Common myeloid progenitor, CD34-positive (primary cell): ENCODE data around the gene EPHB1.

Source experiments
- CTCF ChIA-PET: fragments of 350-600 bp; sonication (Branson Sonifier 250); formaldehyde crosslinking; loops from one replicate; lab custom pipeline; 2021; ENCODE audit warnings: antibody characterized with exemption; lab: Charles Lee
- POLR2A ChIA-PET: fragments of 350-600 bp; sonication (Branson Sonifier 250); formaldehyde crosslinking; loops from one replicate; lab custom pipeline; 2021; ENCODE audit warnings: antibody characterized with exemption; lab: Charles Lee
- DNase-seq, 3 donors: peaks; one replicate each; pipeline versions ENCODE4 v3.0.0 to v3.0.0-alpha.2; 2013
- H3K27ac ChIP-seq, 2 experiments: 1 replicate in 1 of 2; 2 replicates in 1 of 2; pipeline ENCODE4 v1.7.0; 2013; ENCODE audit warnings: inconsistent platforms in 2 of 2, low read length in 2 of 2, mild to moderate bottlenecking in 2 of 2, low read depth in 1 of 2, moderate library complexity in 1 of 2; ENCODE audit not compliant: severe bottlenecking in 2 of 2, insufficient read depth in 1 of 2, poor library complexity in 1 of 2
- H3K27me3 ChIP-seq, 5 experiments: replicated peaks in 2 of 5; 1 replicate in 3 of 5; 2 replicates in 2 of 5; pipeline versions ENCODE4 v1.6.1 to v1.7.0; 2013; ENCODE audit warnings: low read length in 4 of 5, mild to moderate bottlenecking in 2 of 5, moderate library complexity in 2 of 5, inconsistent platforms in 1 of 5; ENCODE audit not compliant: insufficient read depth in 5 of 5, control insufficient read depth in 4 of 5
- H3K36me3 ChIP-seq, 4 experiments: 1 replicate in 2 of 4; 2 replicates in 2 of 4; pipeline versions ENCODE4 v1.6.1 to v1.7.0; 2013; ENCODE audit warnings: low read length in 3 of 4, control low read depth in 1 of 4, mild to moderate bottlenecking in 1 of 4; ENCODE audit not compliant: control insufficient read depth in 4 of 4, insufficient read depth in 4 of 4
- H3K4me1 ChIP-seq, 4 experiments: 1 replicate in 3 of 4; 2 replicates in 1 of 4; pipeline versions ENCODE4 v1.6.1 to v1.7.1; 2013; ENCODE audit warnings: low read length in 3 of 4, mild to moderate bottlenecking in 3 of 4, control low read depth in 1 of 4, inconsistent platforms in 1 of 4, moderate library complexity in 1 of 4; ENCODE audit not compliant: control insufficient read depth in 4 of 4, insufficient read depth in 4 of 4; ENCODE audit errors: control extremely low read depth in 1 of 4
- H3K4me3 ChIP-seq, 7 experiments: 1 replicate in 4 of 7; 2 replicates in 3 of 7; pipeline versions ENCODE4 v1.5.1 to v1.7.0; 2013; ENCODE audit warnings: mild to moderate bottlenecking in 7 of 7, low read length in 6 of 7, moderate library complexity in 6 of 7, inconsistent platforms in 2 of 7, low read depth in 2 of 7, control low read depth in 1 of 7; ENCODE audit not compliant: insufficient read depth in 4 of 7, control insufficient read depth in 1 of 7; ENCODE audit errors: extremely low read depth in 1 of 7
- H3K9me3 ChIP-seq, 5 experiments: 1 replicate in 4 of 5; 2 replicates in 1 of 5; pipeline versions ENCODE4 v1.6.1 to v1.7.1; 2013; ENCODE audit warnings: low read length in 4 of 5, mild to moderate bottlenecking in 2 of 5, inconsistent platforms in 1 of 5, low read depth in 1 of 5, moderate library complexity in 1 of 5; ENCODE audit not compliant: control insufficient read depth in 4 of 5, insufficient read depth in 2 of 5; ENCODE audit errors: control extremely low read depth in 1 of 5
- WGBS: methylation state at CpG from one replicate; pipeline ENCODE4 v1.1.5; 2013; ENCODE audit not compliant: insufficient coverage; 5-methylcytosine and 5-hydroxymethylcytosine counted together

EPHB1 gene

DNA sequence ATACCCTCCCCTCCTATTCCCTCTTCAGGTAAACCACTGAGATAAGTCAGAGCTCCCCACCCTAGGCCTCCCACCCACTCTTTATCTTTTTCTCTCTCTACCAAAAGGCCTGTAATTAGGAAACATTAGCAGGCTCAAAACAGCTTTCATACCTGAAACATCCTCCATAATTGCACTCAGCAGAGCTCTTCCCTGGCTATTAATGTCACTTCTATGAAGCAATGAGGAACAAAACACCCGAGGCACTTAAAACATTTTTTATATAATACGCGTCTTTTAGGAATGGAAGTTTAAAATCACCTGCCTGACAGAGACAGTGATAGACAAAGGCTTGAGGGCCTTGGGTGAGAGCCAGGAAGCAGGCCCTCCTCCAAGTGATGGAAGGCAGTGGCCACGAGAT is 138.9 kb downstream of the EPHB1 start:
- ChIA-PET POLR2A (no interaction called here), CTCF (no interaction called here)
- DNase-seq = no peak
- Histone ChIP-seq H3K36me3 (no peaks in the 10 kb centered on the region), H3K27ac (no peak overlapping the region), H3K4me3 (no peak overlapping the region), H3K27me3 (no peaks in the 10 kb centered on the region), H3K4me1 (peaks cover 0 to 9% (median 7%) of the 10 kb centered on the region in 4 experiments), H3K9me3 (no peaks in the 10 kb centered on the region)
- WGBS = 95% methylated on average over 4 of the region's 4 CpGs

DNA sequence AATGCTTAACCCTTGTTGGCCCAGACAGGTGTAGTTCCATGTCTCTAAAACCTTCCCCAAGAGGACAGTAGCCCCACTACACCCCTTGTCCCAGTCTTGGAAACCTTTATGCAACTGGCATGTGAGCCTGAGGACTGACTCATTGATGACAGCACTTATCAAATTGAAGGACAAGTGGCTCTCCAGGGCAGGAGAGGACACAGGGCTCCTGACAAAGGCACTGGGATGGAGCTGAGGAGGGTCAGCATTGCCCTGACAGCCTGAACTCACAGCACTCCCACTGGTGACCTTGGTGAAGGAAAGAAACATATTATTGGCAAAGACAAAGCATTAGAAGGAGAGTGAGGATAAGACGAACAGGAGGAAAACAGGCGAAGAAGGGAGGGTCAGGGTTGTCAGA is 139.9 kb downstream of the EPHB1 start:
- ChIA-PET CTCF (interaction anchor here (1.0 kb wide), 1 partner anchor 11 kb away, joined by 3 read pairs; no protein-coding TSS in a partner anchor), POLR2A (no interaction called here)
- Histone ChIP-seq H3K36me3 (no peaks in the 10 kb centered on the region), H3K4me1 (peaks cover 0 to 2% (median 0%) of the 10 kb centered on the region in 4 experiments), H3K9me3 (no peaks in the 10 kb centered on the region), H3K27ac (no peak overlapping the region), H3K27me3 (no peaks in the 10 kb centered on the region), H3K4me3 (no peak overlapping the region)
- DNase-seq = no peak
- no CpG with 5 or more reads among the region's 2 CpGs for WGBS

DNA sequence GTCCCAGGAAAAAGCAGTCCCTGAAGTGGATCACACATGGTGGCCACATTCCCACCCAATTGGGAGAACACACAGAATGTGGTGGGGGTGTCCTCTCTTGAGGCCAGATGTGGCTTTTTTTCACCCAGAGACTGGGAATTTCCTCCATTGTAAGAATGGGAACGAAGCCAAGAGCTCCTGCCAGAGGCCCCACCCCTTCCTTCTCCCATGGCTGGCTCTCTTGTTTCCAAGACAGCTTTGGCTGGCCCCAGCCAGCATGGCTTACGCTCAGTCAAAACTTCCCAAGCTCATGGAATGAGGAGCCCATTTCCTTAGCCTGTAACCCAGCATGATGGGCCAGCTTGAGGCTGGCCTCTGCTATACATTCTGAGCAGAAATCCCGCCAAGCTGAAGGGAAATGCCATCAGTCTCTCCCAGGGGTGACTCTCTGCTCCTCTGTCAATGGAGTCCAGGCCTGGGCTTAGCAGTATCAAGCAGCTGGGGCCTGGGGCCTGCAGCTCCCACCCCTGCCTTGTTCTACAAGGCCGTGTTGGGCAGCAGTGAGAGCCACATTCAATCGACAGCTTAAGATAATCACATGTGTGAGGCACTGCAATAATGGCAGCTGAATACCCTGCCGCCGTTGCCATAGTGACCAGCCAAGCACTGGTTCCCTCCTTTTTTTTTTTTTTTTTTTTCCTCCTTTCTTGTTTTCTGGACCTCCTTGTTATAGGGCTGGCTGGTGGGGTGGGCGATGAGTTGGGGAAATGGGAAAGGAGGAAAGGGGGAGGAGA is 142.4 kb downstream of the EPHB1 start:
- no peaks in the 10 kb centered on the region for H3K36me3 ChIP-seq
- no peaks in the 10 kb centered on the region for H3K9me3 ChIP-seq
- H3K27ac ChIP-seq = no peak overlapping the region
- H3K27me3 ChIP-seq = no peaks in the 10 kb centered on the region
- DNase-seq = no peak
- POLR2A ChIA-PET = no interaction called here
- H3K4me3 ChIP-seq = no peak overlapping the region
- CTCF ChIA-PET = interaction anchor here (0.8 kb wide), 1 partner anchor 17 kb away, joined by 3 read pairs; no protein-coding TSS in a partner anchor
- no peaks in the 10 kb centered on the region for H3K4me1 ChIP-seq
- 71% methylated on average over 5 of the region's 8 CpGs for WGBS

DNA sequence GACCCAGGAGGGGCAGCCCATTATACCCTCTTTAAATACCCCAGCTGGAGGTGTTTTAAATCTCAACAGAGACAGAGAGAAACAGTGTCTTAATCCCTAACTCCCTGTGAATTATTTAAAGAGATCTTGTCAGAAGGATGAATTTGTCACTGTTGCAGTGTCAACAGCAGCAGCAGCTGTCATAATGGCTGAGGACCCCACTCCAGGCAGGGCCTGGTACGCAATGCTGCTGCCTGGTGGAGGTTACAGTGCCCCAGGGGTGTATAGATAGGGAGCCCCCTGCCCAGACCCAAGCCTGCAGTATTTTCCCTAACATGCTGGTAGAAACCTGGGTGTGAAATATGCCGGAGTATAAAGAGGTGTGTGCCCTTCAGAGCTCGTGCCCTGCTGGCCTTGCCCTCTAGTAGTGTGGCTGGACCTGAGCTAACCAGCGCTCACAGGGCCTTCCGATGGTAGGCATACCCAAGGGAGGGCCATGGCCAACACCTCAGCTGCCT is 143.0 kb downstream of the EPHB1 start:
- no peak overlapping the region for H3K4me3 ChIP-seq
- 94% methylated on average over 5 of the region's 5 CpGs for WGBS
- H3K27ac ChIP-seq = no peak overlapping the region
- ChIA-PET POLR2A (no interaction called here), CTCF (no interaction called here)
- no peak for DNase-seq
- H3K9me3 ChIP-seq = no peaks in the 10 kb centered on the region
- H3K27me3 ChIP-seq = no peaks in the 10 kb centered on the region
- no peaks in the 10 kb centered on the region for H3K36me3 ChIP-seq
- no peaks in the 10 kb centered on the region for H3K4me1 ChIP-seq

DNA sequence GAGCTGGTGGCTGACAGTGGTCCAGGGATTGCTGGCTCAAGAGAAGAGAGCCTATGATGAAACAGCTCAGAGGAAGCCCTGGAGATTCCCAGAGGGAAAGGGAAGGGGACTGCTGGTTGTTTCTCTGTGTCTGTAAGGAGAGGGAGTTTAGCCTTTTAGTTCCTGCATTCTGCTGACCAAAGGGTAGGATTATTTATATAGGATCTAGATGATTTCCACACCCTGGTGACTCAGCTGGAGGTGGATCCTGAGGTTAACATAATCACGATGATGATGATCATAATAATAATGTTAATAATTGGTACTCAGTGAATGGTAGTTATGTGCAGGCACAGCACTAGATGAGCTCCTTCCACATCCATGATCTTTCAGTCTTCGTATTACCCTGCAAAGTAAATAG is 144.9 kb downstream of the EPHB1 start:
- Histone ChIP-seq H3K36me3 (no peaks in the 10 kb centered on the region), H3K4me1 (no peaks in the 10 kb centered on the region), H3K9me3 (no peaks in the 10 kb centered on the region), H3K27me3 (no peaks in the 10 kb centered on the region), H3K27ac (no peak overlapping the region), H3K4me3 (no peak overlapping the region)
- DNase-seq = no peak
- WGBS = 100% methylated on average over 1 of the region's 2 CpGs
- POLR2A ChIA-PET = no interaction called here
- CTCF ChIA-PET = no interaction called here

DNA sequence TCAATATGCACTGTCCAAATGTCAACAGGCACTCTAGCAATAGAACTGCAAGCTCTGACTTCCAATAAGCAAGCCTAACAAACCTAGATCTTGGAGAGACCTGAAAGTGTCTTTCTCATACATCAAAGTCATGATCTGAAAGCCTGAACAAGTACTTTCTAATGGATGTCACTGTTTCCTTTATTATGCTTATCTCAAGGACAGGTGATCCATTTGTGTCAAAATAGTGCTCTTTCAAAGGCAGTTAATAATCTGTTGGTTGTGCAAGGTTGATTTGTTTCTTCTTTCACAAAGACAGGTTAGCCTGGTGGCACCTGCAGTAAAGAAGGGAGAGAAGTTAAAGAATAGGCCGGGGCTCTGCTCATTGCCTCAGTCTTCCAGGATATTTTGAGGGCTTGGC is 146.8 kb downstream of the EPHB1 start:
- Histone ChIP-seq H3K36me3 (no peaks in the 10 kb centered on the region), H3K27me3 (no peaks in the 10 kb centered on the region), H3K4me3 (no peak overlapping the region), H3K4me1 (no peaks in the 10 kb centered on the region), H3K27ac (no peak overlapping the region), H3K9me3 (no peaks in the 10 kb centered on the region)
- no peak for DNase-seq
- whole genome bisulfite sequencing = 86% methylated on average over 1 of the region's 1 CpG
- ChIA-PET POLR2A (no interaction called here), CTCF (no interaction called here)

DNA sequence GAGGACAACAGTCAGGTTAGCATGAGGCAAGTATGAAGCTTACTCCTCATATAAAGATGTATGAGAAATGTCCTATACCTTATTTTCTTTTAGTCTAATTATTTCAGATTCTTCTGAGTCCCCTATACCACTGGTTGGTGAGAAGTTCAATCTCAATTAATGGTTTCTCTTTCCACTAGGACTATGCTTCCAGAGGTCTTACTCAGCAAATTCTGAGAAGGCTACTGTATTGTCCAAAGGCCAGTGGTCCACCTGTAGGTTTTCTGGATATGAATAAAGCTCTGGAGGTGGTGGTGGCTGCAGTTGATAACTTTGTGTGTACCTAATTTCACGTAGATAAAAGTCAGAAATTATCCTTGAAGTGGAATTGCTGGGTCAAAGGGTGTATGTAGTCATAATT is 149.4 kb downstream of the EPHB1 start:
- H3K4me1 ChIP-seq = no peaks in the 10 kb centered on the region
- no peaks in the 10 kb centered on the region for H3K27me3 ChIP-seq
- H3K9me3 ChIP-seq = peaks cover 0 to 2% (median 0%) of the 10 kb centered on the region in 5 experiments
- ChIA-PET CTCF (interaction anchor here (0.9 kb wide), 1 partner anchor 21 kb away, joined by 3 read pairs; no protein-coding TSS in a partner anchor), POLR2A (no interaction called here)
- H3K27ac ChIP-seq = no peak overlapping the region
- DNase-seq = no peak
- no peak overlapping the region for H3K4me3 ChIP-seq
- no CpG with 5 or more reads among the region's 1 CpG for WGBS
- H3K36me3 ChIP-seq = no peaks in the 10 kb centered on the region
